Suprapubic skin (tissue), 4 donors: Measurements from ENCODE around the gene GPR171. TPM values are rescaled to one million over a fixed set of nuclear protein-coding genes. Genes with fewer than 3 reads are reported as not detected.

Experiments
- DNase-seq, 2 donors: peaks; one replicate each; pipeline ENCODE4 v3.0.0-alpha.2; 2019; ENCODE audit warnings: low spot score in 2 of 2
- H3K27ac ChIP-seq: fragments of 200-600 bp; sonication (generic); one replicate; pipeline ENCODE4 v1.5.1; 2019
- H3K27me3 ChIP-seq: fragments of 200-600 bp; sonication (generic); one replicate; pipeline ENCODE4 v1.5.1; 2019
- H3K36me3 ChIP-seq: fragments of 200-600 bp; sonication (generic); one replicate; pipeline ENCODE4 v1.5.1; 2019
- H3K4me1 ChIP-seq: fragments of 200-600 bp; sonication (generic); one replicate; pipeline ENCODE4 v1.5.1; 2019
- H3K4me3 ChIP-seq: fragments of 200-600 bp; sonication (generic); one replicate; pipeline ENCODE4 v1.5.1; 2019; ENCODE audit warnings: mild to moderate bottlenecking
- H3K9me3 ChIP-seq: fragments of 200-600 bp; sonication (generic); one replicate; pipeline ENCODE4 v1.5.1; 2019
- EP300 ChIP-seq: sonication (generic); formaldehyde crosslinking; IDR thresholded peaks from one replicate; pipeline ENCODE4 v1.6.1; 2017; ENCODE audit warnings: antibody characterized with exemption
- POLR2A ChIP-seq, 2 donors: fragments of 450-650 bp; IDR thresholded peaks; one replicate each; pipeline ENCODE4 v1.6.1; 2017; ENCODE audit warnings: antibody characterized with exemption in 2 of 2, mild to moderate bottlenecking in 2 of 2, moderate library complexity in 2 of 2
- POLR2AphosphoS5 ChIP-seq, 3 donors: sonication (generic); formaldehyde crosslinking; IDR thresholded peaks; one replicate each; pipeline ENCODE4 v1.6.1; 2017; ENCODE audit warnings: antibody characterized with exemption in 3 of 3
- WGBS: methylation state at CpG from one replicate; pipeline ENCODE4 v1.1.5; 2018; 5-methylcytosine and 5-hydroxymethylcytosine counted together
- total RNA-seq, 4 donors: library from RNA; depleted of rRNA; stranded (reverse); fragments of >200 nt; gene quantifications; one replicate each; pipeline ENCODE4 v1.1.0, GENCODE V29; 2016
- TF ChIP-seq, protein P1 (sequence below), 2 donors: fragments of 200-600 bp in 1 of 2; fragments of 450-650 bp in 1 of 2; sonication (generic) in 1 of 2; IDR thresholded peaks; one replicate each; pipeline ENCODE4 v1.5.1; 2016 to 2019; ENCODE audit warnings: antibody characterized with exemption in 2 of 2, mild to moderate bottlenecking in 1 of 2, moderate library complexity in 1 of 2

Gene GPR171
- total RNA-seq, 4 donors from 2014 or later, result 0.76 to 1.5 (median 1.3) TPM

DNA sequence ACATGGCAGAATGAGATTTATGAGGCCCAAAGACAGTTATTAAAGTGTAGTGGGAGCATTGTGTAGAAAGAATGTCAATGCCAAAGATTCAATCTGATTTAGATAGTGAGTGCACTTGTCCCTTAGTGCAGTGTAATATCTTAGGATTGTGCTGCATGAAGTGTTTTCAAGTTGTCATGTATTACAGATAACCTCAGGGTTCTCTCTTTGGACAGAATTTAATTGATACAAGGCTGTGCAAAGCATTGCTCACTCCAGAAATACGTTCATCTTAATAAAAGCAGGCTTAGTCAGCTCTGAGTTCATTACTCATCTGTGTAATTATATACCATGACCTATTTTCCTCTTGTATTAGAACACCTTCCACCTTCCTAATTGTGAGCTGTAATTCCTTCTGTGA is 16.0 kb upstream of the GPR171 start:
- H3K36me3 ChIP-seq, result no peaks in the 10 kb centered on the region
- no peak for TF ChIP-seq EP300
- TF ChIP-seq POLR2A (IDR thresholded peaks at IDR 0.05), result no peak
- TF ChIP-seq, protein P1, sequence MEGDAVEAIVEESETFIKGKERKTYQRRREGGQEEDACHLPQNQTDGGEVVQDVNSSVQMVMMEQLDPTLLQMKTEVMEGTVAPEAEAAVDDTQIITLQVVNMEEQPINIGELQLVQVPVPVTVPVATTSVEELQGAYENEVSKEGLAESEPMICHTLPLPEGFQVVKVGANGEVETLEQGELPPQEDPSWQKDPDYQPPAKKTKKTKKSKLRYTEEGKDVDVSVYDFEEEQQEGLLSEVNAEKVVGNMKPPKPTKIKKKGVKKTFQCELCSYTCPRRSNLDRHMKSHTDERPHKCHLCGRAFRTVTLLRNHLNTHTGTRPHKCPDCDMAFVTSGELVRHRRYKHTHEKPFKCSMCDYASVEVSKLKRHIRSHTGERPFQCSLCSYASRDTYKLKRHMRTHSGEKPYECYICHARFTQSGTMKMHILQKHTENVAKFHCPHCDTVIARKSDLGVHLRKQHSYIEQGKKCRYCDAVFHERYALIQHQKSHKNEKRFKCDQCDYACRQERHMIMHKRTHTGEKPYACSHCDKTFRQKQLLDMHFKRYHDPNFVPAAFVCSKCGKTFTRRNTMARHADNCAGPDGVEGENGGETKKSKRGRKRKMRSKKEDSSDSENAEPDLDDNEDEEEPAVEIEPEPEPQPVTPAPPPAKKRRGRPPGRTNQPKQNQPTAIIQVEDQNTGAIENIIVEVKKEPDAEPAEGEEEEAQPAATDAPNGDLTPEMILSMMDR (IDR thresholded peaks at IDR 0.05), result no peak
- no peak for TF ChIP-seq POLR2AphosphoS5 (IDR thresholded peaks at IDR 0.05)
- H3K4me3 ChIP-seq, result no peak overlapping the region
- H3K4me1 ChIP-seq, result no peaks in the 10 kb centered on the region
- no peak overlapping the region for H3K27ac ChIP-seq
- no peaks in the 10 kb centered on the region for H3K27me3 ChIP-seq
- no peaks in the 10 kb centered on the region for H3K9me3 ChIP-seq
- no peak for DNase-seq
- 31% methylated on average over 1 of the region's 1 CpG for WGBS

GRCh38 chr3:151218136-151218535 is 15.1 kb upstream of the GPR171 start:
- no peak for DNase-seq

DNA sequence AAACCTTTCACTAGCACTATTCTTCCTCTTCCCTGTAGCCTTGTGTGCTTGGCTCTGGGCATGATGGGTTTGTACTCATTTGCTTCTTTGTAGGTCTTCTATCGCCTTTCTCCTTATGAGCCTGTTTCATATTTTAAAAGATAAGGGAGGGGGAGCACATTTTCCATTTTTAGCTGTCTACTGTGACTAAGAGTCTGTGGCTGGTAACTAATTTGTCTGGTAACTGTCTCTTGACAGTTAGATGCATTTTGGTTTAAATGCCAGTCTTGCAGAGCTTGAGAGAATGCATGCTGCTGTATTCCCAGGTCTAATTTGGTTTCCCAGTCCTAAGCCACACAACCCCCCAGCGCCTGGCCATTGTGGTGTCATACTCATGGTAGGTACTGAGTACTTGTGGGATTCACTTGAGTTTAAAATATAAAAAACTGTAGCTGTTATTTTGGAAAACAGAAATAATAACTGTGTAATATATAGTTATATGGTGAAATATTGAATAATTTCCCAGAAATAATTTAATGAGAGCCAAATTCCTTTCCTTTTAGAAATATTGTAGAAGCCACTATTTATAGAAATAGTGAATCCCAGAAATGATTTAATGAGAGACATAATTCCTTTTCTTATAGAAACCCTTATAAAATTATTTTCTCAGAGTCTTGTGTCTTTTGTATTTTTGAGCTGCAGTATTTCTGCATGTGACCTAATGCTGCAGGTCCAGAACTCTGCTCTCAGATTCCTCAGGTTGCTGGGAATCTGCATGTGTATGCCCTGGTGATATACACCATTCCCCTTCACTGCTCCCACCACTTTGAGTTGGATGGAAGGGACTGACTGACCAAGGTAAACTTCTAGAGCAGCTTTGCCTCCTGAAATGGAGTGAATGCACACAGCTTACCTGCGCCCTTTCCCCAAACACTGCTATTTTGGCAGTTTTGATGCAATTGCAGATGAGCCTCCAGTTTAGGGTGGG is 13.9 kb upstream of the GPR171 start:
- Histone ChIP-seq H3K9me3 (no peaks in the 10 kb centered on the region), H3K27ac (no peak overlapping the region), H3K4me3 (no peak overlapping the region), H3K36me3 (no peaks in the 10 kb centered on the region), H3K4me1 (no peaks in the 10 kb centered on the region), H3K27me3 (no peaks in the 10 kb centered on the region)
- DNase-seq, result no peak
- 83% methylated on average over 3 of the region's 3 CpGs for WGBS
- TF ChIP-seq POLR2A (IDR thresholded peaks at IDR 0.05), result no peak
- TF ChIP-seq, protein P1 (IDR thresholded peaks at IDR 0.05), result no peak
- TF ChIP-seq EP300, result no peak
- no peak for TF ChIP-seq POLR2AphosphoS5 (IDR thresholded peaks at IDR 0.05)

More at GRCh38 chr3:151218136-151218535, 15.1 kb upstream of the GPR171 start:
- Histone ChIP-seq H3K4me3 (no peak overlapping the region), H3K4me1 (no peaks in the 10 kb centered on the region), H3K36me3 (no peaks in the 10 kb centered on the region), H3K27me3 (no peaks in the 10 kb centered on the region), H3K27ac (no peak overlapping the region), H3K9me3 (no peaks in the 10 kb centered on the region)
- WGBS, result 55% methylated on average over 1 of the region's 1 CpG
- TF ChIP-seq, protein P1 (IDR thresholded peaks at IDR 0.05), result no peak
- TF ChIP-seq POLR2AphosphoS5 (IDR thresholded peaks at IDR 0.05) (no peak), POLR2A (IDR thresholded peaks at IDR 0.05) (no peak), EP300 (no peak)

- Histone ChIP-seq H3K9me3 (no peaks in the 10 kb centered on the region), H3K27ac (no peak overlapping the region), H3K27me3 (no peaks in the 10 kb centered on the region), H3K36me3 (no peaks in the 10 kb centered on the region), H3K4me3 (no peak overlapping the region), H3K4me1 (no peaks in the 10 kb centered on the region)
- no peak for DNase-seq
- WGBS, result 75% methylated on average over 1 of the region's 1 CpG
- TF ChIP-seq EP300, result no peak
- TF ChIP-seq, protein P1 (IDR thresholded peaks at IDR 0.05), result no peak
- TF ChIP-seq POLR2A (IDR thresholded peaks at IDR 0.05), result no peak
- TF ChIP-seq POLR2AphosphoS5 (IDR thresholded peaks at IDR 0.05), result no peak
These were observed 11.4 kb upstream of the GPR171 start for GRCh38 chr3:151214459-151214858.

- no peak for DNase-seq
- no peaks in the 10 kb centered on the region for H3K9me3 ChIP-seq
- TF ChIP-seq POLR2AphosphoS5 (IDR thresholded peaks at IDR 0.05), result no peak
- H3K27ac ChIP-seq, result no peak overlapping the region
- no peaks in the 10 kb centered on the region for H3K4me1 ChIP-seq
- no peak overlapping the region for H3K4me3 ChIP-seq
- WGBS, result 89% methylated on average over 5 of the region's 5 CpGs
- no peaks in the 10 kb centered on the region for H3K27me3 ChIP-seq
- H3K36me3 ChIP-seq, result no peaks in the 10 kb centered on the region
These were observed 10.9 kb upstream of the GPR171 start for GRCh38 chr3:151213881-151214280.
